ENCODE results near the gene TPM4.

DNA sequence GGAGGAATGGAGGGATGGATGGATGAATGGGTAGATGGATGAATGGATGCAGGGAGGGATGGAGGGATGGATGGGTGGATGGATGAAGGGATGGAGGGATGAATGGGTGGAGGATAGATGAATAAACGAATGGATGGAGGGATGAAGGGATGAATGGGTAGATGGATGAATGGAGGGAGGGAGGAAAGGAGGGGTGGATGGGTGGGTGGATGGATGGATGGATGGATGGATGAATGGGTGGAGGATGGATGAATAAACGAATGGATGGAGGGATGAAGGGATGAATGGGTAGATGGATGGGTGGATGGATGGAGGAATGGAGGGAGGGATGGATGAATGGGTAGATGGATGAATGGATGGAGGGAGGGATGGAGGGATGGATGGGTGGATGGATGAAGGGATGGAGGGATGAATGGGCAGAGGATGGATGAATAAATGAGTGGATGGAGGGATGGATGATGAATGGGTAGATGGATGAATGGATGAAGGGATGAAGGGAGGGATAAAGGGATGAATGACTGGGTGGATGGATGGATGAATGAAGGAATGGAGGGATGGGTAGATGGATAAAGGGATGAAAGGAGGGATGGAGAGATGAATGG is 33.0 kb upstream of the TPM4 start:
- TF ChIP-seq POLR2A (IDR thresholded peaks at IDR 0.05; ENCODE audit: low read length) = no peak
- no peak for TF ChIP-seq GATA1 (IDR thresholded peaks at IDR 0.05; ENCODE audit: low read depth, low read length)
